Aorta (tissue), 5 donors: ENCODE data around the gene MDGA2. TPM values are rescaled to one million over a fixed set of nuclear protein-coding genes. Genes with fewer than 3 reads are reported as not detected.
"Not testable (repeated sequence)": the region's sequence is repeated elsewhere in the genome, so short reads cannot be mapped to it uniquely, and the experiment has no call there.

Experiments
- ATAC-seq: fragments of 200-7000 bp; cut with Tn5 transposase; one replicate; pipeline ENCODE4 v1.9.1; 2022; ENCODE audit warnings: moderate library complexity; ENCODE audit not compliant: low FRiP score
- DNase-seq, 2 donors: peaks; one replicate each; pipeline ENCODE4 v3.0.0-alpha.2; 2020
- H3K27ac ChIP-seq, 2 donors: one replicate each; pipeline ENCODE4 v1.5.1; 2013; ENCODE audit warnings: low read length in 2 of 2, mild to moderate bottlenecking in 2 of 2, moderate library complexity in 2 of 2, control low read depth in 1 of 2, inconsistent platforms in 1 of 2, low read depth in 1 of 2
- H3K27me3 ChIP-seq, 2 donors: one replicate each; pipeline ENCODE4 v1.6.1; 2013; ENCODE audit warnings: control low read depth in 1 of 2, low read length in 1 of 2, mild to moderate bottlenecking in 1 of 2, moderate library complexity in 1 of 2; ENCODE audit not compliant: insufficient read depth in 2 of 2, control insufficient read depth in 1 of 2
- H3K36me3 ChIP-seq, 2 donors: one replicate each; pipeline ENCODE4 v1.6.1; 2013; ENCODE audit warnings: control low read depth in 1 of 2, low read length in 1 of 2, mild to moderate bottlenecking in 1 of 2; ENCODE audit not compliant: insufficient read depth in 2 of 2, control insufficient read depth in 1 of 2
- H3K4me1 ChIP-seq, 2 donors: one replicate each; pipeline ENCODE4 v1.6.1; 2013; ENCODE audit warnings: low read length in 2 of 2, control low read depth in 1 of 2, mild to moderate bottlenecking in 1 of 2, moderate library complexity in 1 of 2; ENCODE audit not compliant: insufficient read depth in 2 of 2, control insufficient read depth in 1 of 2
- H3K4me3 ChIP-seq, 2 donors: one replicate each; pipeline ENCODE4 v1.5.1; 2013; ENCODE audit warnings: low read length in 2 of 2, control low read depth in 1 of 2, mild to moderate bottlenecking in 1 of 2
- H3K9me3 ChIP-seq: one replicate; pipeline ENCODE4 v1.6.1; 2013; ENCODE audit warnings: mild to moderate bottlenecking, low read length; ENCODE audit not compliant: control insufficient read depth
- WGBS, 2 donors: extraction: QIAGEN DNeasy Blood & Tissue Kit; methylation state at CpG; one replicate each; pipeline ENCODE4 v1.1.7; 2013; 5-methylcytosine and 5-hydroxymethylcytosine counted together
- intact Hi-C, 2 donors: fragments of 100-400 bp; cut with DNase I; formaldehyde crosslinking; loops; one replicate each; pipeline versions ENCODE4 v1.14.2 to v1.15.0; 2022
- polyA plus RNA-seq, 2 donors: library from polyadenylated mRNA; stranded (reverse); fragments of 200-250 nt; gene quantifications; one replicate each; pipeline ENCODE4 v1.2.3, GENCODE V29; 2013
- total RNA-seq, 2 donors: library from RNA; stranded (reverse); fragmentation: NEBNext Ultra II Directional; extraction: Animal tissue kit (Norgen Biotek cat#: 25700); gene quantifications; one replicate each; pipeline ENCODE4 v1.2.1, GENCODE V29; 2021
- donor health status: healthy with polysubstance abuse.
- donor health status: Bipolar disorder and iron deficiency.
- donor health status: DM: no; HTN: no; CAD: no.
- donor health status: DM: no; HTN: no; CAD: no.
- donor health status: DM: yes; HTN: yes; CAD: no.

MDGA2 gene
- total and polyA plus RNA-seq, 4 donors: 0.15 TPM; not detected in 3

DNA sequence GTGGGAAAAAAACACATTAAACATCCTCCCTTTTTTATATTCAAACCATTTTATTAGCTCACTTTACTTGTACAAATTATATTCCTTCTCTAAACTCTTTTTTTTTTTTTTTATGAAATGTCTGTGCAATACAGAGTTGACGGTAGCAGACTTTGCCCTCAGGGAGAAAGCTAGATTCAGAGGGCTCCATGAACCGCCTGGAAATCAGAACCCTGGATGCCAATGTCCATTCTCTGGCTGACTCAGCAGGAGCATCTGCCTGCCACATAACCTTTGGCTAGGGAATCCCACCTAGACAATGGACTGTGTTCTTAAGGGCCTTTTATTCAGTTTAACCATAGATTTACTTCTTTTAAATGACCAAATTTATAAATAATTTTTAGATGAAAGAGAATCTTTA lies 467.0 kb downstream of the MDGA2 start:
- no peaks in the 10 kb centered on the region for H3K9me3 ChIP-seq
- no peak overlapping the region for H3K27ac ChIP-seq
- no peak for ATAC-seq
- H3K27me3 ChIP-seq: no peaks in the 10 kb centered on the region
- H3K4me3 ChIP-seq: no peak overlapping the region
- intact Hi-C loops: no loop called here
- no peaks in the 10 kb centered on the region for H3K4me1 ChIP-seq
- no peak for DNase-seq
- no peaks in the 10 kb centered on the region for H3K36me3 ChIP-seq
- 84% methylated on average over 2 of the region's 2 CpGs for WGBS, 2 donors

DNA sequence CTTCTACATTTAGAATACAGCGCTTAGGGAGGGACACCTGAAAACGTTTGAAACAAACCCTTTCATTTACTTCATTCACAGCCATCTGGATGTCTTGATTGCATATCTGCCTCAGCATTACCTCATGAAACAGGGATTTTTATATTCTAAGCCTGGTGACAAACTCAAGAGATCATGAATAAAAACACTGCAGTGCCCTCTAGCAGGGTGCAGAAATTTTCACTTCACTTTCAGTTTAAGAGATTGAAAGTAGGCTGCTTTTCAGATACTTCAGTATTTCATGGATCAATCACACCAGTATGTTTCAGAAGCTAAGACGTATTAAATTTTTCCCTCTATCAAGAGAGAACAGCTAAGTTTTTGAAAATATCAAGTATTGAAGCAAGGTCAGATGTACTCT lies 467.8 kb downstream of the MDGA2 start:
- DNase-seq (no peak), ATAC-seq (no peak)
- Histone ChIP-seq H3K36me3 (no peaks in the 10 kb centered on the region), H3K27me3 (peaks cover 0 to 1% of the 10 kb centered on the region in 2 donors), H3K4me1 (no peaks in the 10 kb centered on the region), H3K4me3 (no peak overlapping the region), H3K9me3 (no peaks in the 10 kb centered on the region), H3K27ac (no peak overlapping the region)
- intact Hi-C loops: no loop called here
- WGBS, 2 donors: 46 to 49% methylated on average over 3 of the region's 3 CpGs

DNA sequence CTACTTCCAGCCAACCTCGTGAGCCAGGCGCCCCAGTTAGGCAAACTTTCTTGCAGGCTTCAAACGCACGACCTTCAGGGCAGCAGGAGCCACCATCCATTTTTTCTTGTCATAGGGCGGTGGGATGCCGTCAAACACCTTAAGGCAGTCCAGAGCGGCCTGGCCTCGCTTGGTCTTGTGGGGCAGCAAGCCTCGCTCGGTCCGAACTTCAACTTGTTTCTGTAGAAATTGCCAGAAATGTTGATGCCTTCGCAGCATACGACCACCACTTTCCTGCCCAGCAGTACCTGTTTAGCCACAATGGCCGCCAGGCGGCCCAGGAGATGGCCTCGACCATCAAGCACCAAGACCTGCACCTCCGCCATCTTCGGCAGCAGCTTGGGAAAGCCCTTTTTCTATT lies 474.7 kb downstream of the MDGA2 start:
- 94 to 95% methylated on average over 18 of the region's 18 CpGs for WGBS, 2 donors
- Histone ChIP-seq H3K4me3 (no peak overlapping the region), H3K36me3 (no peaks in the 10 kb centered on the region), H3K9me3 (no peaks in the 10 kb centered on the region), H3K4me1 (no peaks in the 10 kb centered on the region), H3K27me3 (peaks cover 0 to 1% of the 10 kb centered on the region in 2 donors), H3K27ac (no peak overlapping the region)
- peak; percentile 21 to 72 for DNase-seq
- ATAC-seq: no peak
- intact Hi-C loops: no loop called here

DNA sequence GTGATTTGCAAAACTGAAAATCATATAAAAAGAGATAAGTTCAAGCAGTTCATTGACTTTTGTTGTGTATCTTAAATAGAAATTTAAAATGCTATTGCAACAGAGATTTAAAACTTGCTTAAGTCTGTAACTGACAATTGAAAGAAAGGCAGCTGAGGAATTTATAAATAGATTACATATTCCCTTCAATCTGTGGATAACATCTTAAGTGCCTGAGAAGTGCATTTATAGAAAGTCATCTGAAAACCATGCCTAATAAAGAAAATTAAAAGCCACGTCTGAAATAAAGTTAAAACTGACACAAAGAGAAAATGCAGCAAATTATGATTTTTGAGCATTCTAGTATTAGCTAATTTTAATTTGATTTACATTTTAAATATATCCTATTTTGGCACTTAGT lies 479.8 kb downstream of the MDGA2 start:
- Histone ChIP-seq H3K27ac (no peak overlapping the region), H3K27me3 (no peaks in the 10 kb centered on the region), H3K4me1 (no peaks in the 10 kb centered on the region), H3K9me3 (no peaks in the 10 kb centered on the region), H3K4me3 (no peak overlapping the region), H3K36me3 (no peaks in the 10 kb centered on the region)
- intact Hi-C loops: no loop called here
- DNase-seq: no peak
- WGBS, 2 donors: 57 to 67% methylated on average over 1 of the region's 1 CpG
- ATAC-seq: no peak

DNA sequence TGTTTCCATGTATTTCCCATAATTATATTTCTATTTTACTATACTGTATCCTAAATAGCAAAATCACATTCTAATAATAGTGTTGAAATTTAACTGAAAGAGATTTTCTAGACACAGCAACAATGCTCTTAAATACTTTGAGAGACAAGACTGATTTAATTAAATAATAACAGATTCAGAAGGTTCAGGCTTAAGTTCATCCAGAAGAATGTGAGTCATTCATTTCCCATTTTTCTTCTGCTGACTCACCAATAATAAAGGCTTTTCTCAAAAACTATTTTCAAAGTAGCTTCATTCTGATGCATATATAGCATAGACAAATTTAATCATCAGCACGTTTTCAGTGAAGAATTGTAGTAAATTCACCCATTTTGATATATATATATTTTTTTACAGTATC lies 481.4 kb downstream of the MDGA2 start:
- Histone ChIP-seq H3K36me3 (no peaks in the 10 kb centered on the region), H3K9me3 (no peaks in the 10 kb centered on the region), H3K27me3 (no peaks in the 10 kb centered on the region), H3K27ac (no peak overlapping the region), H3K4me1 (no peaks in the 10 kb centered on the region), H3K4me3 (no peak overlapping the region)
- 13 to 21% methylated on average over 1 of the region's 1 CpG for WGBS, 2 donors
- intact Hi-C loops: no loop called here
- no peak for ATAC-seq
- no peak for DNase-seq

DNA sequence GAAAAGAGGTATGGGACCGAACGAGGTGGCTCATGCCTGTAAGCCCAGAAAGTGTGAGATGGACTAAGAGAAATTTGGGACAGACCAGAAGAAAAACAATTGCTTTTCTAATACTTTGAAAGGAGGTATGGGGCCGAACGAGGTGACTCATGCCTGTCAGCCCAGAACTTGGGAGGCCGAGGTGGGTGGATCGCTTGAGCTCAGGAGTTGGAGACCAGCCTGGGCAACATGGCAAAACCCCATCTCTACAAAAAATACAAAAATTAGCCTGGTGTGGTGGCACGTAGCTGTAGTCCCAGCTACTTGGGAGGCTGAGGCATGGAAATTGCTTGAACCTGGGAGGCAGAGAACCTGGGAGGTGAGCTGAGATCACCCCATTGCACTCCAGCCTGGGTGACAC lies 483.2 kb downstream of the MDGA2 start:
- DNase-seq, H3K27me3 ChIP-seq, H3K27ac ChIP-seq, ATAC-seq, H3K4me1 ChIP-seq, H3K4me3 ChIP-seq, intact Hi-C loops, H3K36me3 ChIP-seq, H3K9me3 ChIP-seq: not testable (repeated sequence)
- WGBS, 2 donors: 85 to 87% methylated on average over 7 of the region's 7 CpGs

DNA sequence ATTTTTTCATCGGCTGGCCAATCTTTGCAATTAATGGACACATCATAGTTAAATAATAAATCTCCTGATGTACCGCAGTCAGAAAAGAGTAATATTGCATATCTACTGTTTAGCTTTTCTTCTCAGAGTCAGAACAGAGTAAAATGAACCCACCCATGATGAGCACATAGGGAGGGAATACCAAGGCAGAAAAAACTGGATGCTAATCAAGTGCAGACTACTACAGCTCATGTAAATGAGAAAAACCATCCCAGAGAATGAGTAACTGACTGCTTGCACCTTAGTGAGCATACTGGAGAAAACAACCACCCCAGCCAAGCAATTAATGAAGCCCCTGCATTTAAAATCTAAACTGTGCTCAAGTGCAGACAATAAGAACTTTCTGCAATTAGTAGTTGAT lies 483.7 kb downstream of the MDGA2 start:
- Histone ChIP-seq H3K4me1 (no peaks in the 10 kb centered on the region), H3K9me3 (no peaks in the 10 kb centered on the region), H3K27me3 (no peaks in the 10 kb centered on the region), H3K4me3 (no peak overlapping the region), H3K27ac (no peak overlapping the region), H3K36me3 (no peaks in the 10 kb centered on the region)
- no peak for ATAC-seq
- 73 to 88% methylated on average over 2 of the region's 2 CpGs for WGBS, 2 donors
- DNase-seq: no peak
- intact Hi-C loops: no loop called here

DNA sequence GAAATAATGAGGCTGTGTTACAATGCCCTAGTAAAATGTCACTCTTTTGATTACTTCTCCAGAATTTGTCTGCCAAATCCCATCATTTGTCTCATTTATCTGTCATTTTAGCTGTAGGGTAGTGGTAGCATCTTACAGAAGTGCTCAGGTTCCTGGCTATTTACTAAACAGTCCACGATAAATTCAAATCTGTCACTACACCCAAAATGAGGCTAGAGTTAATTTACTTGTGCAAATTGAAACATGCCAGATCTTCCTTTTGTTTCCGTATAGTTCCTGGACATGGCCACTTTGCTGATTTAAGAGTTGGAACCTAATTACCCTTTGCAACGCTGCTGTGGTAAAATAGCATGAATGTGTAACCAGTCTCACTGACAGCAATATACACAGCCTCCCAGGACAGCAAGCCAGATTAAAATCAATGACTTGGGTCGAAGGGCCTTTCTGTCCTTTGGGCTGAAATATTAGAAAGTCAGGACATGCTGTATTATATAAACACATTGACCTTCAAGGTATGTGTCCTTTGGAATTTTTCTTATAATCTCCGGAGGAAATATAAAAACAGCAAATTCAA lies 485.4 kb downstream of the MDGA2 start:
- Histone ChIP-seq H3K27ac (no peak overlapping the region), H3K4me1 (no peaks in the 10 kb centered on the region), H3K27me3 (no peaks in the 10 kb centered on the region), H3K9me3 (no peaks in the 10 kb centered on the region), H3K36me3 (no peaks in the 10 kb centered on the region), H3K4me3 (no peak overlapping the region)
- intact Hi-C loops: no loop called here
- ATAC-seq (no peak), DNase-seq (no peak)
- 71 to 72% methylated on average over 5 of the region's 5 CpGs for WGBS, 2 donors

DNA sequence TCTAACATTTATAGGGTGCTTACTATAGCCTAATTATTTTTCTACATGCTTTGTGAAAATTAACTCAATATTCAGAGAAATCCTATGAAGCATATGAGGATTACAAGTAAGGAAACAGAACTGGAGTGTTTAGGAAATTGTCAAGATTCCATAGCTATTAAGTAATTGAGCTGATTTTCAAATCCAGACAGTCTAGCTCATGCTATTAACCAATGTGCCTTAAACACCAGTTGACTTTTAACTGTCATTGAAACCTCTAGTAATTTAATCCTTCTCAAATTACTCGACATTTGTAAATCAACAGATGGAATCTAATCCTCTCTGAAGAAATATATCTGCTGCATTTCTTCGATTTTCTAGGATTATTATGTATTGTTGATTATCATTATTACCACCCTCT lies 488.9 kb downstream of the MDGA2 start:
- DNase-seq (no peak), ATAC-seq (no peak)
- WGBS, 2 donors: 34 to 41% methylated on average over 2 of the region's 2 CpGs
- intact Hi-C loops: no loop called here
- H3K4me1 ChIP-seq: no peaks in the 10 kb centered on the region
- no peaks in the 10 kb centered on the region for H3K9me3 ChIP-seq
- H3K27me3 ChIP-seq: no peaks in the 10 kb centered on the region
- no peak overlapping the region for H3K4me3 ChIP-seq
- H3K36me3 ChIP-seq: no peaks in the 10 kb centered on the region
- H3K27ac ChIP-seq: no peak overlapping the region
